HepG2 (cell line): ENCODE data around the gene RGPD3.

Source experiments
- CTCF ChIP-seq: sonication (generic); formaldehyde crosslinking; IDR thresholded peaks from 2 replicates; pipeline ENCODE4 v1.5.0; 2020; ENCODE audit warnings: mild to moderate bottlenecking, missing genetic modification reagents, moderate library complexity
- EP300 ChIP-seq, 3 experiments: sonication (generic) in 1 of 3; formaldehyde crosslinking in 1 of 3; IDR thresholded peaks; 2 replicates each; pipeline versions ENCODE4 v1.5.1 to v1.6.1; 2011 to 2020; ENCODE audit warnings: low read depth in 2 of 3, low read length in 2 of 3, borderline replicate concordance in 1 of 3, improper control_type of control experiment in 1 of 3, mild to moderate bottlenecking in 1 of 3, missing genetic modification reagents in 1 of 3, moderate library complexity in 1 of 3

- TF ChIP-seq EP300 (IDR thresholded peaks at IDR 0.05; ENCODE audit: low read depth in 2 of 2, low read length in 2 of 2) (no peak), EP300 (CRISPR knock-in tag; IDR thresholded peaks at IDR 0.05; ENCODE audit: borderline replicate concordance) (no peak), CTCF (no peak)
These were observed 109.7 kb downstream of the RGPD3 start for GRCh38 chr2:106358521-106358920.
